B cell (primary cell): Measurements from ENCODE around the gene IGLL5. TPM values are rescaled to one million over a fixed set of nuclear protein-coding genes. Genes with fewer than 3 reads are reported as not detected.

ENCODE experiments used
- ATAC-seq: fragments of 200-7000 bp; cut with Tn5 transposase; one replicate; pipeline ENCODE4 v1.10.0; 2021; ENCODE audit warnings: low read depth, mild to moderate bottlenecking, moderate number of reproducible peaks, moderate library complexity
- CTCF ChIA-PET: fragments of 350-600 bp; sonication (Branson Sonifier 250); formaldehyde crosslinking; loops from one replicate; lab custom pipeline; 2021; ENCODE audit warnings: antibody characterized with exemption, inconsistent platforms; lab: Charles Lee
- POLR2A ChIA-PET: fragments of 350-600 bp; sonication (Branson Sonifier 250); formaldehyde crosslinking; loops from one replicate; lab custom pipeline; 2021; ENCODE audit warnings: antibody characterized with exemption; lab: Charles Lee
- DNase-seq: peaks from one replicate; pipeline ENCODE4 v3.0.0; 2013
- H2AFZ ChIP-seq: 2 replicates; pipeline ENCODE4 v1.6.1; 2012; ENCODE audit warnings: mild to moderate bottlenecking, low read depth, low read length; ENCODE audit not compliant: insufficient read depth, poor library complexity, severe bottlenecking
- H3K27ac ChIP-seq, 2 donors: 1 replicate in 1 of 2; 2 replicates in 1 of 2; pipeline ENCODE4 v1.5.1; 2012 to 2013; ENCODE audit warnings: low read length in 2 of 2, mild to moderate bottlenecking in 2 of 2, moderate library complexity in 1 of 2
- H3K27me3 ChIP-seq, 4 experiments: fragments of 200-600 bp in 1 of 4; sonication (generic) in 1 of 4; replicated peaks in 1 of 4; 1 replicate in 2 of 4; 2 replicates in 2 of 4; pipeline versions ENCODE4 v1.6.1 to v1.7.0; 2013 to 2016; ENCODE audit warnings: low read length in 3 of 4, mild to moderate bottlenecking in 2 of 4, mixed read lengths in 1 of 4, moderate library complexity in 1 of 4; ENCODE audit not compliant: insufficient read depth in 4 of 4, control insufficient read depth in 3 of 4; ENCODE audit errors: control extremely low read depth in 1 of 4
- H3K36me3 ChIP-seq, 2 experiments: replicated peaks in 1 of 2; 1 replicate in 1 of 2; 2 replicates in 1 of 2; pipeline versions ENCODE4 v1.6.1 to v1.7.1; 2013; ENCODE audit warnings: low read length in 1 of 2; ENCODE audit not compliant: insufficient read depth in 2 of 2, control insufficient read depth in 1 of 2; ENCODE audit errors: control extremely low read depth in 1 of 2, extremely low read depth in 1 of 2
- H3K4me1 ChIP-seq, 2 donors: fragments of 200-600 bp in 1 of 2; sonication (generic) in 1 of 2; 1 replicate in 1 of 2; 2 replicates in 1 of 2; pipeline versions ENCODE4 v1.5.1 to v1.6.1; 2013 to 2017; ENCODE audit warnings: low read length in 2 of 2; ENCODE audit not compliant: control insufficient read depth in 2 of 2, insufficient read depth in 2 of 2
- H3K4me2 ChIP-seq: replicated peaks from 2 replicates; pipeline ENCODE3; 2012; ENCODE audit warnings: mild to moderate bottlenecking, low read depth, low read length; ENCODE audit not compliant: poor library complexity, severe bottlenecking
- H3K4me3 ChIP-seq, 5 experiments: fragments of 200-600 bp in 1 of 5; sonication (generic) in 1 of 5; 1 replicate in 3 of 5; 2 replicates in 2 of 5; pipeline versions ENCODE4 v1.5.1 to v1.7.0; 2011 to 2016; ENCODE audit warnings: low read length in 4 of 5, mild to moderate bottlenecking in 4 of 5, low read depth in 2 of 5, control low read depth in 1 of 5, moderate library complexity in 1 of 5; ENCODE audit not compliant: insufficient read depth in 1 of 5; ENCODE audit errors: control extremely low read depth in 1 of 5, extremely low read depth in 1 of 5
- H3K79me2 ChIP-seq: fragments of 200-600 bp; sonication (generic); one replicate; pipeline ENCODE4 v1.6.0; 2016; ENCODE audit warnings: low read length; ENCODE audit not compliant: control insufficient read depth, insufficient read depth
- H3K9ac ChIP-seq: fragments of 200-600 bp; sonication (generic); 2 replicates; pipeline ENCODE4 v1.6.1; 2017; ENCODE audit warnings: mild to moderate bottlenecking, low read length, moderate library complexity
- H3K9me3 ChIP-seq, 3 donors: one replicate each; pipeline versions ENCODE4 v1.6.1 to v1.7.1; 2013; ENCODE audit warnings: low read length in 2 of 3; ENCODE audit not compliant: control insufficient read depth in 2 of 3, insufficient read depth in 1 of 3; ENCODE audit errors: control extremely low read depth in 1 of 3
- H4K20me1 ChIP-seq: 2 replicates; pipeline ENCODE4 v1.6.0; 2012; ENCODE audit warnings: mild to moderate bottlenecking, low read length; ENCODE audit not compliant: insufficient read depth, control insufficient read depth, poor library complexity, severe bottlenecking
- H3K27ac Mint-ChIP-seq: one replicate; pipeline ENCODE4 v1.8.0; 2021; ENCODE audit warnings: mixed read lengths
- H3K27me3 Mint-ChIP-seq: one replicate; pipeline ENCODE4 v1.8.0; 2021; ENCODE audit warnings: mixed read lengths
- H3K4me1 Mint-ChIP-seq: one replicate; pipeline ENCODE4 v1.8.0; 2021; ENCODE audit warnings: mixed read lengths
- H3K4me3 Mint-ChIP-seq: one replicate; pipeline ENCODE4 v1.8.0; 2021; ENCODE audit warnings: mixed read lengths
- H3K9me3 Mint-ChIP-seq: one replicate; pipeline ENCODE4 v1.8.0; 2022; ENCODE audit warnings: mixed read lengths; ENCODE audit not compliant: insufficient read depth
- EZH2 ChIP-seq: IDR thresholded peaks from 2 replicates; pipeline ENCODE4 v1.6.1; 2012; ENCODE audit warnings: borderline replicate concordance, low read depth, mild to moderate bottlenecking, moderate library complexity, low read length; ENCODE audit not compliant: insufficient read depth, poor library complexity, severe bottlenecking
- WGBS: methylation state at CpG from one replicate; pipeline ENCODE4 v1.1.5; 2013; ENCODE audit warnings: missing lambda C conversion rate; ENCODE audit not compliant: insufficient coverage; 5-methylcytosine and 5-hydroxymethylcytosine counted together
- intact Hi-C: fragments of 100-400 bp; cut with micrococcal nuclease; formaldehyde crosslinking; loops from one replicate; pipeline ENCODE4 v1.10.0; 2022
- polyA plus RNA-seq: library from polyadenylated mRNA; depleted of rRNA; stranded (reverse); fragments of >200 nt; gene quantifications from 2 replicates; pipeline ENCODE4 v1.2.3, GENCODE V29; 2012
- total RNA-seq, 2 donors: library from RNA; stranded (reverse); fragments of 120-200 nt in 1 of 2; gene quantifications; 1 replicate in 1 of 2; 2 replicates in 1 of 2; pipeline versions ENCODE4 v1.2.3 to v1.2.4, GENCODE V29; 2013 to 2022
- TF ChIP-seq, protein P1 (sequence below): fragments of 200-600 bp; IDR thresholded peaks from one replicate; pipeline ENCODE4 v1.8.0; 2022; ENCODE audit warnings: antibody characterized with exemption, mild to moderate bottlenecking

The IGLL5 gene
- total and polyA plus RNA-seq, 2 donors (not counting 1 experiment from before 2014, with no cell fraction given) = 39.8 to 365 TPM

DNA sequence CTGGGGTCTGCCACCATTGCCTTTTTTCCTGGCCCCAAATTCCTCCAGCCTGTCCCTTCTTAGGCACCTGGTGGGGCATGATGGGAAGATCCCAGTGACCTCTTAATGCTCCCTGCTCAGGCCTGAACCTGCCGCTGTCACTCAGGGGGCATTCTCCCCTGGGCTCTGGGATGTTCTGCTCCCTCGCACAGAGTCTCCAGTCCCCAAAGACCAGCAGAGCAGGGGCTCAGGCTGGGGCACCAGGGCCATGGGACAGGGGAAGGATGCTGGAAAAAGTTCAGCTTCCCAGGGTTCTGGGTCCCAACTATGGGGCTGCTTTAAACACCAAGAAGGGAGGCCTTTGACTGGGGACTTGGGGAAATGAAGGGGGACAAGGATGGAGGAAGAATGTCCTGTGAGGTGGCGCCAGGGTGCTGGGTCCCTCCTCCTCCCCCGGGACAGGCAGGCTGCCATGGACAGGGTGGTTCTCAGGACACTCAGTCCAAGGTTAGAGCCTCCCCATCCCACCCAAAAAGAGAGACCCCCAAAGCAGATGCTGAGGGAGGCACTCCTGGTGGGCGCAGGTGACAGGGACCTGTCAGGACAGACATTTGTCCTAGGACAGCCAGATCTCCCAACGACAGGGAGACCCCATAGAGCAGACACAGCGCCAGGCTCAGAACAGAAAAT is 30.8 kb downstream of the IGLL5 start:
- Histone ChIP-seq H3K4me3 (no peak overlapping the region), H3K4me1 (peaks cover 43 to 84% of the 10 kb centered on the region in 2 donors), H3K4me2 (no peak overlapping the region), H2AFZ (no peak overlapping the region), H3K27ac (no peak overlapping the region), H3K36me3 (peaks cover 0 to 3% of the 10 kb centered on the region in 2 experiments), H3K27me3 (no peaks in the 10 kb centered on the region), H3K9ac (no peak overlapping the region), H3K79me2 (peaks cover 60% of the 10 kb centered on the region), H4K20me1 (no peaks in the 10 kb centered on the region), H3K9me3 (peaks cover 0 to 5% (median 0%) of the 10 kb centered on the region in 3 donors)
- H3K27ac Mint-ChIP-seq = peak overlapping the region; percentile 41
- CTCF ChIA-PET = no interaction called here
- no peaks in the 10 kb centered on the region for H3K9me3 Mint-ChIP-seq
- no peak for TF ChIP-seq EZH2
- DNase-seq (no peak), ATAC-seq (no peak)
- H3K4me3 Mint-ChIP-seq = no peak overlapping the region
- intact Hi-C loops = no loop called here
- POLR2A ChIA-PET = no interaction called here
- H3K27me3 Mint-ChIP-seq = no peaks in the 10 kb centered on the region
- H3K4me1 Mint-ChIP-seq = peaks cover 79% of the 10 kb centered on the region
- 75% methylated on average over 4 of the region's 7 CpGs for WGBS

DNA sequence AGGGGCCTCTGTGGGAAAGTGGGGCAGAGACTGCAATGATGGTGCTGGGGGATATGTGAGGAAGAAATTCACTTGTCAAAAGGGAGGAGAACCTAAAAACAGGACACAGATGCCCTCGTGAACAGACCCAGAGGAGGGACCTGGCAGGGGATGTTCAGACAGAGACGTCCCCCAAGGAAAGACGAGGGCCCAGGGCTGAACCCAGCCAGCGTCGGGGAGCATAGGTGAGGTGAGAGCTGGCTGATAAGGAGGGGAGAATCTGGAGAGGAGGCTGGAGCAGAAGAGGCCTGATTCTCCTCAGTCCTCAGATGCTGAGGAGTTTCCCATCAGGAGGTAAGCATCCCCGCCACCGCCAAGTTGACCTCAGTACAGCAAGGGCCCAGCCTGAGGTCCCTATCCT is 31.4 kb downstream of the IGLL5 start:
- H3K4me3 ChIP-seq = no peak overlapping the region
- H3K79me2 ChIP-seq = peaks cover 55% of the 10 kb centered on the region
- 98% methylated on average over 7 of the region's 7 CpGs for WGBS
- H3K9ac ChIP-seq = no peak overlapping the region
- H3K27ac ChIP-seq = no peak overlapping the region
- ChIA-PET CTCF (interaction anchor here (1.2 kb wide), 1 partner anchor 34 kb away, joined by 3 read pairs; no protein-coding TSS in a partner anchor), POLR2A (no interaction called here)
- peaks cover 43 to 84% of the 10 kb centered on the region in 2 donors for H3K4me1 ChIP-seq
- Mint-ChIP-seq H3K27ac (peak overlapping the region; percentile 69), H3K9me3 (no peaks in the 10 kb centered on the region), H3K27me3 (no peaks in the 10 kb centered on the region), H3K4me1 (peaks cover 78% of the 10 kb centered on the region), H3K4me3 (no peak overlapping the region)
- no peak overlapping the region for H3K4me2 ChIP-seq
- H4K20me1 ChIP-seq = no peaks in the 10 kb centered on the region
- no peak for DNase-seq
- no peak overlapping the region for H2AFZ ChIP-seq
- ATAC-seq = no peak
- TF ChIP-seq, protein P1, sequence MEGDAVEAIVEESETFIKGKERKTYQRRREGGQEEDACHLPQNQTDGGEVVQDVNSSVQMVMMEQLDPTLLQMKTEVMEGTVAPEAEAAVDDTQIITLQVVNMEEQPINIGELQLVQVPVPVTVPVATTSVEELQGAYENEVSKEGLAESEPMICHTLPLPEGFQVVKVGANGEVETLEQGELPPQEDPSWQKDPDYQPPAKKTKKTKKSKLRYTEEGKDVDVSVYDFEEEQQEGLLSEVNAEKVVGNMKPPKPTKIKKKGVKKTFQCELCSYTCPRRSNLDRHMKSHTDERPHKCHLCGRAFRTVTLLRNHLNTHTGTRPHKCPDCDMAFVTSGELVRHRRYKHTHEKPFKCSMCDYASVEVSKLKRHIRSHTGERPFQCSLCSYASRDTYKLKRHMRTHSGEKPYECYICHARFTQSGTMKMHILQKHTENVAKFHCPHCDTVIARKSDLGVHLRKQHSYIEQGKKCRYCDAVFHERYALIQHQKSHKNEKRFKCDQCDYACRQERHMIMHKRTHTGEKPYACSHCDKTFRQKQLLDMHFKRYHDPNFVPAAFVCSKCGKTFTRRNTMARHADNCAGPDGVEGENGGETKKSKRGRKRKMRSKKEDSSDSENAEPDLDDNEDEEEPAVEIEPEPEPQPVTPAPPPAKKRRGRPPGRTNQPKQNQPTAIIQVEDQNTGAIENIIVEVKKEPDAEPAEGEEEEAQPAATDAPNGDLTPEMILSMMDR = no peak
- TF ChIP-seq EZH2 = no peak
- intact Hi-C loops = no loop called here
- H3K27me3 ChIP-seq = no peaks in the 10 kb centered on the region
- peaks cover 0 to 7% (median 0%) of the 10 kb centered on the region in 3 donors for H3K9me3 ChIP-seq
- H3K36me3 ChIP-seq = peaks cover 0 to 3% of the 10 kb centered on the region in 2 experiments
